ENCODE data around the gene RBMS1.

- TF ChIP-seq, protein P1, sequence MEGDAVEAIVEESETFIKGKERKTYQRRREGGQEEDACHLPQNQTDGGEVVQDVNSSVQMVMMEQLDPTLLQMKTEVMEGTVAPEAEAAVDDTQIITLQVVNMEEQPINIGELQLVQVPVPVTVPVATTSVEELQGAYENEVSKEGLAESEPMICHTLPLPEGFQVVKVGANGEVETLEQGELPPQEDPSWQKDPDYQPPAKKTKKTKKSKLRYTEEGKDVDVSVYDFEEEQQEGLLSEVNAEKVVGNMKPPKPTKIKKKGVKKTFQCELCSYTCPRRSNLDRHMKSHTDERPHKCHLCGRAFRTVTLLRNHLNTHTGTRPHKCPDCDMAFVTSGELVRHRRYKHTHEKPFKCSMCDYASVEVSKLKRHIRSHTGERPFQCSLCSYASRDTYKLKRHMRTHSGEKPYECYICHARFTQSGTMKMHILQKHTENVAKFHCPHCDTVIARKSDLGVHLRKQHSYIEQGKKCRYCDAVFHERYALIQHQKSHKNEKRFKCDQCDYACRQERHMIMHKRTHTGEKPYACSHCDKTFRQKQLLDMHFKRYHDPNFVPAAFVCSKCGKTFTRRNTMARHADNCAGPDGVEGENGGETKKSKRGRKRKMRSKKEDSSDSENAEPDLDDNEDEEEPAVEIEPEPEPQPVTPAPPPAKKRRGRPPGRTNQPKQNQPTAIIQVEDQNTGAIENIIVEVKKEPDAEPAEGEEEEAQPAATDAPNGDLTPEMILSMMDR (CRISPR knock-in tag; IDR thresholded peaks at IDR 0.05) = no peak
- TF ChIP-seq KAT2B (IDR thresholded peaks at IDR 0.05; ENCODE audit: borderline replicate concordance, low read depth, low read length) (no peak), POLR2AphosphoS5 (IDR thresholded peaks at IDR 0.05; ENCODE audit: low read depth, low read length) (no peak), ZNF253 (CRISPR knock-in tag; IDR thresholded peaks at IDR 0.05; ENCODE audit: borderline replicate concordance) (no peak), U2AF2 (IDR thresholded peaks at IDR 0.05; ENCODE audit: low read depth, low read length) (no peak)
Measured at GRCh38 chr2:160264308-160264707, 229.3 kb downstream of the RBMS1 start.

All from HepG2 (cell line).